HL-60/S4 treated with retinoic acid at 250 ng/mL for 4 days and 3 days (cell line): ENCODE data around the gene PPP2R1B.

ENCODE experiments used
- in situ Hi-C: fragments of 300-500 bp; cut with MboI; formaldehyde crosslinking; loops from 2 replicates; pipeline ENCODE4 v1.7.0; 2022; ENCODE audit warnings: low sequenced_read_pairs

PPP2R1B gene

GRCh38 chr11:111759376-111759775, 6.8 kb downstream of the PPP2R1B start:
- in situ Hi-C loops, result no loop called here

DNA sequence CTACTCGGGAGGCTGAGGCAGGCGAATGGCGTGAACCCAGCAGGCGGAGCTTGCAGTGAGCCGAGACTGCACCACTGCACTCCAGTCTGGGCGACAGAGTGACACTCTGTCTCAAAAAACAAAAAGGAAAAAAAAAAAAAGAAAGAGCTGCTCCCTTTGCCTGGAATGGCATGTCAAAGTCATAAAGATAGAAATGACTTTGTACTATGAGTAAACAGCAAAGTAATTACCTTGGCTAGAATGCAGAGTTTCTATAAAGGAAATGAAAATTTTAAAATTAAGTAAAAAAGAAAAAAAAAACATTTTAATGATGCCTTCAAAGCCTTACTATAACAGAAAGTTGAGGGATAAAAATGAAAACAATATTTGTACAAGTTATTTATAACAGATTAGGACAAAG, 10.1 kb downstream of the PPP2R1B start:
- in situ Hi-C loops, result no loop called here

DNA sequence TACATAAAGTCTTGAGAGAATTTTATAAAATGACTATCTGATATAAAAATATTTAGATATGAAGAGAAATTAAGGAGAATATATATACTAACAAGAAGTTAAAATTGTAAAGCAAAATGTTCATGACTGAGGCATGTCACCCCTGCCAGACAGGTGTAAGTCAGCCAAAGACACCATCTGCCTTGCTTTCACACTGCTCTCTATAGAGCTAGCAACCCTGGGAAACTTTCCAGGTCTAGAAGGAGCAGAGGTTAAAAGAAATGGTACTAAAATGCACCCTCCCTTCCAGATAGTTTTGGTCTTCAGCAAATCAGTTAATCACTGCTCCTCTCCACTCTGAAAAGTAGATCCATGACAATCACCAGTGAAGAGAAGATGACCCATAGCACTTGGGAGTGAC, 16.5 kb downstream of the PPP2R1B start:
- in situ Hi-C loops, result no loop called here

GRCh38 chr11:111748035-111748804, 18.0 kb downstream of the PPP2R1B start:
- in situ Hi-C loops, result no loop called here

DNA sequence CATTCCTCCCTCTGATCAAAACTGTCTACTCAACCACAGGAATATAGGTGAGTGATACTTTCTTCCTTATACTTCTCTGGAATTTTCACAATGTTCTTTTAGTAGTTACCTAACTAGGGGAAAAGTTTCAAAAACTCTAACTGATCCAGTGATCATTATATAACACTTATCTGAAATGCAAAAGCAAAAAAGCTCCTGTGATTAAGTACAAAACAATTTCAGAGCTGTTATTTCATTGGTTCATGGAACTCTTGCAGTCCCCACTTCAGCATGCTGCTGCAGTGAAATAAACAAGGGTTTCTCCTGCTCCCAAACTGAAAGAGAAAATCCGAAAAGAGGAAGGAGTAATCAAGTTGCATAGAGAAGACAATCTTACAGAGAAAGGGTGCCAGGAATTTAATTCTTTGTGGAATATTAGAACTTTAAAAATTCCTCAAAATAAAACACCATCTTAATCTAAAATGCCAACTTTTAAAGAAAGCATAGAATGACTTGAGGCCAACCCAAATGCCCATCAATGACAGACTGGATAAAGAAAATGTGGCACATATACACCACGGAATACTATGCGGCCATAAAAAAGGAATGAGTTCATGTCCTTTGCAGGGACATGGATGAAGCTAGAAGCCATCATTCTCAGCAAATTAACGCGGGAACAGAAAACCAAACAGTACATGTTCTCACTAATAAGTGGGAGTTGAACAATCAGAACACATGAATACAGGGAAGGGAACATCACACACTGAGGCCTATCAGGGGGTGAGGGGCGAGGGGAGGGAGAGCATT, 20.3 kb downstream of the PPP2R1B start:
- in situ Hi-C loops, result no loop called here

DNA sequence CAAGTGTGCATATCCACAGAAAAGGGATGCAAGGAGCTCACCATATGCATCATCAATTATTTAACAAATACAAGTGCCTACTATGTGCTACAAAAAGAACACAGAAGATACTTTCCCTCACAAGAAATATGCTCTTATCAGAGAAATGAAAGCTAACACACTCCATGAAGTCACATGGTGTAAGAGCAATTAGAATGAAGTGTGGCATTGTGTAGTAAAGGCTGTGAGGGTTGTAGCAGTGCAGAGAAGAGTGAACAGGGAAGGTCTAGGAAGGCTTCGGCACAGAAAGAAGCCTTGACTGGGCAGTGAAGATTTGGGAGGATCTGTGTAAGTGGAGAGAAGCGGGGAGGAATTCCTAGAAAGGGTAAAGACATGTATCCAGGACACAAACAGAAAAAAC, 22.5 kb downstream of the PPP2R1B start:
- in situ Hi-C loops, result no loop called here

GRCh38 chr11:111741751-111742150, 24.4 kb downstream of the PPP2R1B start:
- in situ Hi-C loops, result no loop called here

DNA sequence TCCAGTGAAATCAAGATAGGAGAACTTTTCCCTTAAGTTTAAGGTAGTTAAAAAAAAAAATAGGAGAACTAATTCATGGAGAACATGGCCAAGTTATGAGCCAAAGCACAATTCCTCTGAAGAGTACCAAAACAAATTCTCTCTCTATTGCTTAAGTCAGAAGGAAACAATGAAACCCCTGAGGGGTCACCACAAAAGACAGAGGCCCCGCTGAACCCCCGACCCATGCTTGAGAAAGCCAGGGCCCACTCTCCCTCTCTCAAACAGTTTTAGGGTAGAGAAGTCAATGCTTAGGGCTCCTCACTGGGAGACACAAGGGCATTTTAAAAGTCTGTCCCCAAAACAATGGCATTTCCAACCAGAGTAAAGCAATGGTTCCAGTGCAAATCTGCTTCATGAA, 26.9 kb downstream of the PPP2R1B start:
- in situ Hi-C loops, result no loop called here

DNA sequence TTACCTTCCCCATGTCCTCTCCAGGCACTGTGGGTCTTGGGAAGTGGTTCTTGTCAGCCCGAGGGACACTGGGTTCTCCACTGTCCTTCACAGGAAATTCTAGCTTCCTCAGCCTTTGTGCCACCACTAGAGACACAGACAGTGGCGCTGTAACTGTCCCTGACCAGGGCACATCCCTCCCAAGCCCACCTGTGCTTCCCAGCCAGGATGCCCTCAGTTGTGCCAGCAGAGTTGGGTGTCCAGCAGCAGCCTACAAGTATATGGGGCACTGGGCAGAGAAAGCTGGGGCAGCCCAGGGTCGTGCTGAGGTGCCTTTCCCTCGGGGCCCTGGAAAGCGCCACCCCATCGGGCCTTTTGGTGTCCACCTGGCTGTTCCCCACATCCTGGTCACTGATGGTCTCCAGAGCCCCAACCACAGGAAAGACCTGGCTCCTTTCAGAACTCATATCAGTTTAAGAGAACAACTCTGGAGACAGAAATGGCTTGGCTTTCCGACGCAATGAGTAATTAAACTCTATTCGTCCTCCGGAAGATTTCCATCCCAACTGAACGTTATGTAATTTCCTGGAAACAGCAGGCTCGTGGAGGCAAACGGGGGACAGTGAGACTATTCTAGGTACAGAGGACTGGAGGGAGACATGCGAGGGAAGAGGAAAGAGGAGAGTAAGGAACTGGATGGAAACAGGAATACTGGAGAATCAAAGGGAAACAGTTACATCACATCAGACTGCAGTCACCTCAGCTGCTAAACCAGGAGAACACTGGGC, 28.6 kb downstream of the PPP2R1B start:
- in situ Hi-C loops, result no loop called here

DNA sequence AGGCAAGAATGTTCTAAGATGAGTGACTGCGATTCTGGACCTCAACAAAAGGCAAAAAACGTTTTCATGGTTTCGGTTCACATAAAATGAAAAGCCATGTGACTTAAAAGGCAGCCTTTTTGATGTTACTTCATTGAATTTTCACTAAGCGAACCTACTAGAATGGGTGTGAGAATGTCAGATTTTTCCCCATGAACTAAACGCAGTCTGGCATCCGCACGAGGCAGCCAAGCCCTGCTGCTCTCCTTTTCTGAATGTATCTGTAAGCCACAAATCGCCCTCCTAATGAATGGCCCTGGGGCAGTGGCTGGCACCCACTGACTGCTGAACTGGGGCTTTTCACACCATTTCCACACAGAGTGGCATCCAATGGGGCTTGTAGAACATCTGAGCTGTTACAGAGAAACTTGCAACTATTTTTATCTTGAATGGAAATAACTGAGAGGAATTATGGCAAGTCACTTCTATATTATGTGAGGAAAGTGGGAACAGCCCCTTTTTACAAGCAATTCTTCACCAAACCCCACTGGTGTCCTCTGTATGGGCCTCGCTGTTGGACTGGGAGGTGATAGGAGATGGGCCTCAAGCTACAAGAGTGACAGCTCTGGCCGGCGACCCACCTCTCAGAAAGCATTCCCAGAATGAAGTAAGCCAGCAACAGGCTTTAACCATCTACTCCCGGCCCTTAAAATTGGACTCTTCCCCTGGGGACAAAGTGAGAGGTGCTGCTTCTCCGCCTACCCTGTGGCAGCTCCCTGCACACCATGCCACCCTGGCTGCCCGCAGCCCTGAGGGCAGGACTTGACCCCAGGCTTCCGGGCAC, 29.4 kb downstream of the PPP2R1B start:
- in situ Hi-C loops, result no loop called here

GRCh38 chr11:111736181-111736590, 30.0 kb downstream of the PPP2R1B start:
- in situ Hi-C loops, result no loop called here

DNA sequence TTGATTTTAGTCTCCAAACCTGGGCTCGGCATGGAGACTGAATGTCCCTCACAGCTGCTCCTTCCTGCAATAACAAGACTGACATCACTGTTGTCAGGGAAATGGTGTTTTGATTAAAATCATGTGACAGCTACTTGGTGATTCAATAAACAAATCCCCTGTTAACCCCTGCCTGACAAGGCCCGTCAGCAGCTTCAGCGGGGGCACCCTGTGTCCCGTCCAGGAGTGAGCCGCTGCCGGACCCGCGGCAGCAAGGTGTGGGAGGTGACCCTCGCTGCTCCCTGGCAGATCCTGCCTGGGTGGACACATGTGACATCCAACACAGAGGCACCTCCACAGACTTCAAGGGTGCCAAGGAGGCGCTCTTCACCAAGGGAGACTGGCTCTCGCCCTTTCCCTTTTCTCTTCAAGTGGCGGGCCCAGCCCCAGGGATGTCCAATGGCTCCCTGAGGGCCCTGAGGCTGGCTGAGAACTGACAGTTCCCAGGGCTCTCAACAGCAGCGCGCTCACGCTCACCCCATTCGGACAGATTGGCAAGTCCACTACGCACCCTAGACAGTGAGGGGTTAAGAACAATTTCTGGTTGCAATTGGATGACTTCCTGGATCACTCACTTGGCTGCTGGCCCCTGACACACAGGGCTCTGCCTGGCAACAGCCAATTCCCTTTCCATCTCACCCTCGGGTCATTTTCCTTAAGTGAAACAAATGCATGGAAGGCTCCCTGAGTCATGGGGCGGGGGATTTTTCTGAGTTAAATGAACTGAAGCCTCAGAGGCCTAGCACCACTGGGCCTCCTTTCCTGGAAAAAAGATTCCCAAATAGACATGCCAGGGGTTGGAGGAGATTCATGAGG, 30.7 kb downstream of the PPP2R1B start:
- in situ Hi-C loops, result no loop called here

DNA sequence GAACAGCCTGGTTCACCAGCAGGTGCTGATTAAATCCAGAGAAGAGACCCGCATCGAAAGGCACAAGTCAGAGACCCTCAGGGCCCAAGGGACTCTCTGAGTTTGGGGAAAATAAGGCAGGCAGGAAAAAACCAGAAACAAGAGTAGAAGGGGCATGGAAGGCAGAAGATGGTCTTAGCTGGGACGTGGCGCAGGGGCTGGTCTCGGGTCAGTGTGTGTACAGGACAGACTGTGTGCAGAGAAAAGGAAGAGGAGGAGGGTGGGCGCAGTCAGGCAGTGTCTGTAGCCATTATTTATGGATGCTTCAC, 31.3 kb downstream of the PPP2R1B start:
- in situ Hi-C loops, result no loop called here

GRCh38 chr11:111734101-111734953, 31.9 kb downstream of the PPP2R1B start:
- in situ Hi-C loops, result no loop called here

- in situ Hi-C loops, result no loop called here
Observed at GRCh38 chr11:111733611-111734088, 32.5 kb downstream of the PPP2R1B start.

- in situ Hi-C loops, result no loop called here
Observed at GRCh38 chr11:111733016-111733415, 33.2 kb downstream of the PPP2R1B start.

GRCh38 chr11:111731821-111732220, 34.4 kb downstream of the PPP2R1B start:
- in situ Hi-C loops, result no loop called here

DNA sequence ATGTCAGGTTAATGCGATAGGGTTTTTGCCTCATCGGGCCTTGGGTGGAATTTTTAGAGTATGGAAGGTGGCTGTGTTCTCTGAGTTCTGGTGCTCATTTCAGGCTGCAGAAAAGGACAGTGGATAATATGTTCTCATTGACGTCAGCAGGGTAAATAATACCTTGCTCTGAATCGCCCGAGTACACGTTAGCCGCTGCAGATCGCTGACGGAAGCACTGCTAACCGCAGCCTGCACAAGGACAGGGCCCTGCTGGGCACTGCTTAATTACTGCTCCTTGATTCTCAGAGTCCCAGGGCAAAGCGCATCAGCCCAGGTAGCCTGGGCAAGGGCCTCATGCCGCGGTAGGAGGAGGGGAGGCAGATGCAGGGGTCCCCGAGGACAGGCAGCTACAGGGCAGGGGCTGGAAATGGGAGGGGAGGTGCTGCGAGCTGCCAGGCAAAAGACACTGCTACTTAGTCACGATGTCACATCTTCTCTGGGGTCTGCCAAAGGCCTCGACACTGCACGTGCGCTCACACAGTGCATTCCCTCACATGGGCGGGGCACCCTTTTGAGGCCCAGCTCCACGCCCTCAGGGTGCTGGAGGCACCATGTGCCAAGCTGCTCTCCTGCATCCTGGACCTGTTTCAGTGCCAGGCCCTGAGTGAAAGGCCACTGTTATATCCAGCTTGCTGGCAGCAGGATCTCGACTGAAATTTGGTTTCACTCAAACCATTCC, 35.2 kb downstream of the PPP2R1B start:
- in situ Hi-C loops, result no loop called here
